IMR-90 (cell line): Measurements from ENCODE around the gene WDFY1. TPM values are rescaled to one million over a fixed set of nuclear protein-coding genes. Genes with fewer than 3 reads are reported as not detected.

Experiments
- ATAC-seq: fragments of 200-7000 bp; cut with Tn5 transposase; 2 replicates; pipeline ENCODE4 v1.9.1; 2020; ENCODE audit warnings: low read depth, mild to moderate bottlenecking, moderate library complexity
- BruUV-seq: library from RNA; stranded (reverse); fragments of 400-500 nt; replicated peaks from 2 replicates; lab custom pipeline; 2021; lab: Mats Ljungman, UMichigan
- CTCF ChIA-PET: fragments of 300-600 bp; formaldehyde crosslinking; extraction: SDS; loops from one replicate; lab custom pipeline; 2021; ENCODE audit warnings: antibody characterized with exemption; lab: Yijun Ruan, JAX
- POLR2A ChIA-PET: fragments of 300-600 bp; sonication (Branson Sonifier 250); formaldehyde crosslinking; loops from one replicate; lab custom pipeline; 2022; ENCODE audit warnings: antibody characterized with exemption; ENCODE audit not compliant: unreplicated experiment; lab: Charles Lee
- DNase-seq: peaks from one replicate; pipeline ENCODE4 v3.0.0; 2013
- H2AFZ ChIP-seq: replicated peaks from 2 replicates; pipeline ENCODE3; 2013; ENCODE audit warnings: low read length, mild to moderate bottlenecking; ENCODE audit not compliant: poor library complexity
- H2AK5ac ChIP-seq: 2 replicates; pipeline ENCODE4 v1.6.1; 2013; ENCODE audit warnings: low read depth, low read length, inconsistent platforms
- H2AK9ac ChIP-seq: replicated peaks from 2 replicates; pipeline ENCODE3; 2013; ENCODE audit warnings: mild to moderate bottlenecking, low read depth, low read length, moderate library complexity; ENCODE audit not compliant: poor library complexity
- H2BK120ac ChIP-seq: 2 replicates; pipeline ENCODE4 v1.6.1; 2013; ENCODE audit warnings: low read depth, low read length, inconsistent platforms
- H2BK15ac ChIP-seq: 3 replicates; pipeline ENCODE4 v1.6.1; 2013; ENCODE audit warnings: low read depth, low read length, inconsistent platforms
- H2BK20ac ChIP-seq: 2 replicates; pipeline ENCODE4 v1.6.1; 2013; ENCODE audit warnings: low read depth, mild to moderate bottlenecking, inconsistent platforms, low read length, moderate library complexity
- H2BK5ac ChIP-seq: 2 replicates; pipeline ENCODE4 v1.6.1; 2013; ENCODE audit warnings: mild to moderate bottlenecking, low read depth, low read length, inconsistent platforms; ENCODE audit not compliant: poor library complexity, severe bottlenecking
- H3K14ac ChIP-seq: replicated peaks from 2 replicates; pipeline ENCODE4 v1.6.1; 2013; ENCODE audit warnings: low read depth, low read length, inconsistent platforms
- H3K18ac ChIP-seq: 2 replicates; pipeline ENCODE4 v1.6.1; 2013; ENCODE audit warnings: low read depth, low read length, control low read depth
- H3K23ac ChIP-seq: 2 replicates; pipeline ENCODE4 v1.6.1; 2013; ENCODE audit warnings: low read depth, low read length, inconsistent platforms
- H3K27ac ChIP-seq: 2 replicates; pipeline ENCODE4 v1.5.1; 2013; ENCODE audit warnings: mild to moderate bottlenecking, control low read depth, low read length; ENCODE audit not compliant: insufficient read depth
- H3K27me3 ChIP-seq: 2 replicates; pipeline ENCODE4 v1.6.1; 2013; ENCODE audit warnings: low read length; ENCODE audit not compliant: control insufficient read depth, insufficient read depth
- H3K36me3 ChIP-seq: 2 replicates; pipeline ENCODE4 v1.6.1; 2013; ENCODE audit warnings: low read length, mixed read lengths; ENCODE audit not compliant: control insufficient read depth, insufficient read depth
- H3K4ac ChIP-seq: 2 replicates; pipeline ENCODE4 v1.6.1; 2013; ENCODE audit warnings: low read depth, low read length, inconsistent platforms
- H3K4me1 ChIP-seq: 2 replicates; pipeline ENCODE4 v1.6.1; 2013; ENCODE audit warnings: low read length, mixed read lengths; ENCODE audit not compliant: control insufficient read depth, insufficient read depth
- H3K4me2 ChIP-seq: 2 replicates; pipeline ENCODE4 v1.6.1; 2013; ENCODE audit warnings: low read depth, mild to moderate bottlenecking, control low read depth, low read length, moderate library complexity
- H3K4me3 ChIP-seq: 2 replicates; pipeline ENCODE4 v1.5.1; 2013; ENCODE audit warnings: low read depth, mild to moderate bottlenecking, control low read depth, low read length, moderate library complexity; ENCODE audit not compliant: insufficient read depth
- H3K56ac ChIP-seq: 2 replicates; pipeline ENCODE4 v1.6.1; 2013; ENCODE audit warnings: low read length, inconsistent platforms; ENCODE audit not compliant: insufficient read depth; ENCODE audit errors: extremely low read depth
- H3K79me1 ChIP-seq, 2 experiments: 2 replicates each; pipeline ENCODE4 v1.6.1; 2013; ENCODE audit warnings: low read length in 2 of 2, inconsistent platforms in 1 of 2, low read depth in 1 of 2
- H3K9ac ChIP-seq: 2 replicates; pipeline ENCODE4 v1.6.1; 2013; ENCODE audit warnings: low read depth, low read length, control low read depth
- H3K9me1 ChIP-seq: 2 replicates; pipeline ENCODE4 v1.6.1; 2013; ENCODE audit warnings: low read length, inconsistent platforms; ENCODE audit not compliant: insufficient read depth
- H3K9me3 ChIP-seq: 2 replicates; pipeline ENCODE4 v1.6.1; 2013; ENCODE audit warnings: low read length; ENCODE audit not compliant: control insufficient read depth, insufficient read depth
- H4K20me1 ChIP-seq: 2 replicates; pipeline ENCODE4 v1.6.1; 2013; ENCODE audit warnings: low read length, inconsistent platforms; ENCODE audit not compliant: insufficient read depth
- H4K5ac ChIP-seq: 2 replicates; pipeline ENCODE4 v1.6.1; 2013; ENCODE audit warnings: mild to moderate bottlenecking, low read depth, low read length, control low read depth
- H4K8ac ChIP-seq, 2 experiments: 2 replicates each; pipeline ENCODE4 v1.6.1; 2013; ENCODE audit warnings: low read depth in 2 of 2, low read length in 2 of 2, control low read depth in 1 of 2, inconsistent platforms in 1 of 2
- H4K91ac ChIP-seq: 2 replicates; pipeline ENCODE4 v1.6.1; 2013; ENCODE audit warnings: low read depth, low read length, inconsistent platforms; ENCODE audit not compliant: insufficient read depth
- BHLHE40 ChIP-seq: fragments of 150-350 bp; IDR thresholded peaks from 2 replicates; pipeline ENCODE4 v1.6.1; 2016; ENCODE audit warnings: mild to moderate bottlenecking, low read depth, low read length
- CEBPB ChIP-seq: IDR thresholded peaks from 2 replicates; pipeline ENCODE4 v1.6.1; 2012; ENCODE audit warnings: low read depth, low read length, improper control_type of control experiment
- CHD1 ChIP-seq: IDR thresholded peaks from 2 replicates; pipeline ENCODE4 v1.6.1; 2012; ENCODE audit warnings: low read depth, low read length, improper control_type of control experiment
- FOS ChIP-seq: fragments of 150-350 bp; IDR thresholded peaks from 2 replicates; pipeline ENCODE4 v1.6.1; 2016; ENCODE audit warnings: low read depth, low read length
- MAFK ChIP-seq: IDR thresholded peaks from 2 replicates; pipeline ENCODE4 v1.6.1; 2012; ENCODE audit warnings: low read depth, low read length, improper control_type of control experiment
- MAZ ChIP-seq: IDR thresholded peaks from 2 replicates; pipeline ENCODE4 v1.6.1; 2012; ENCODE audit warnings: low read depth, mild to moderate bottlenecking, low read length, improper control_type of control experiment, moderate library complexity, borderline replicate concordance
- MXI1 ChIP-seq: IDR thresholded peaks from 2 replicates; pipeline ENCODE4 v1.6.1; 2012; ENCODE audit warnings: low read depth, mild to moderate bottlenecking, low read length, moderate library complexity, borderline replicate concordance
- NFE2L2 ChIP-seq: fragments of 150-350 bp; IDR thresholded peaks from 2 replicates; pipeline ENCODE4 v1.6.1; 2016; ENCODE audit warnings: low read depth, mild to moderate bottlenecking, low read length
- POLR2A ChIP-seq: IDR thresholded peaks from 2 replicates; pipeline ENCODE4 v1.6.1; 2012; ENCODE audit warnings: mild to moderate bottlenecking, low read depth, low read length
- RAD21 ChIP-seq: IDR thresholded peaks from 2 replicates; pipeline ENCODE4 v1.6.1; 2012; ENCODE audit warnings: low read length, improper control_type of control experiment
- RFX5 ChIP-seq: IDR thresholded peaks from 2 replicates; pipeline ENCODE4 v1.8.0; 2012; ENCODE audit warnings: low read depth, mild to moderate bottlenecking, low read length, moderate library complexity
- SMC3 ChIP-seq: fragments of 150-350 bp; IDR thresholded peaks from 2 replicates; pipeline ENCODE4 v1.6.1; 2016; ENCODE audit warnings: low read depth, mild to moderate bottlenecking, antibody characterized with exemption, low read length, moderate library complexity
- WGBS, 2 experiments: methylation state at CpG; one replicate each; pipeline versions ENCODE4 v1.1.5 to v1.1.7; 2013; ENCODE audit warnings: missing lambda C conversion rate in 2 of 2; ENCODE audit not compliant: insufficient read length in 1 of 2; ENCODE audit errors: extremely low coverage in 2 of 2; 5-methylcytosine and 5-hydroxymethylcytosine counted together
- dilution Hi-C: fragments of 300-500 bp; cut with HindIII; formaldehyde crosslinking; loops from one replicate; pipeline ENCODE4 v1.14.3; 2018; ENCODE audit warnings: low sequenced_read_pairs; ENCODE audit not compliant: unreplicated experiment
- in situ Hi-C: fragments of 300-500 bp; cut with MboI; formaldehyde crosslinking; loops from 3 replicates; pipeline ENCODE4 v1.14.3; 2019; ENCODE audit warnings: low sequenced_read_pairs, inconsistent platforms, mixed read lengths
- intact Hi-C: fragments of 100-400 bp; cut with micrococcal nuclease; formaldehyde crosslinking; loops from 2 replicates; pipeline ENCODE4 v1.10.0; 2022
- polyA plus RNA-seq, 3 experiments: library from polyadenylated mRNA; depleted of rRNA; stranded (reverse); fragments of >200 nt; gene quantifications; 2 replicates each; pipeline ENCODE4 v1.2.3, GENCODE V29; 2012; ENCODE audit warnings: low replicate concordance in 1 of 3
- total RNA-seq: library from RNA; depleted of rRNA; stranded (reverse); fragments of >200 nt; gene quantifications from 2 replicates; pipeline ENCODE4 v1.2.3, GENCODE V29; 2012
- TF ChIP-seq, protein P1 (sequence below): fragments of 150-350 bp; IDR thresholded peaks from 2 replicates; pipeline ENCODE4 v1.6.1; 2017; ENCODE audit warnings: mild to moderate bottlenecking, antibody characterized with exemption, low read length, low read depth
- TF ChIP-seq, protein P2 (sequence below): fragments of 150-350 bp; IDR thresholded peaks from 2 replicates; pipeline ENCODE4 v1.6.1; 2016; ENCODE audit warnings: low read depth, mild to moderate bottlenecking, low read length, moderate library complexity, borderline replicate concordance
- TF ChIP-seq, protein P3 (sequence below): conservative IDR thresholded peaks from 2 replicates; pipeline ENCODE4 v1.5.1; 2012; ENCODE audit warnings: mild to moderate bottlenecking, low read depth, low read length, improper control_type of control experiment

WDFY1 gene
- total and polyA plus RNA-seq, 2 of the 4 experiments (the other 2 are of a cell fraction) = 35.6 to 93.6 TPM

DNA sequence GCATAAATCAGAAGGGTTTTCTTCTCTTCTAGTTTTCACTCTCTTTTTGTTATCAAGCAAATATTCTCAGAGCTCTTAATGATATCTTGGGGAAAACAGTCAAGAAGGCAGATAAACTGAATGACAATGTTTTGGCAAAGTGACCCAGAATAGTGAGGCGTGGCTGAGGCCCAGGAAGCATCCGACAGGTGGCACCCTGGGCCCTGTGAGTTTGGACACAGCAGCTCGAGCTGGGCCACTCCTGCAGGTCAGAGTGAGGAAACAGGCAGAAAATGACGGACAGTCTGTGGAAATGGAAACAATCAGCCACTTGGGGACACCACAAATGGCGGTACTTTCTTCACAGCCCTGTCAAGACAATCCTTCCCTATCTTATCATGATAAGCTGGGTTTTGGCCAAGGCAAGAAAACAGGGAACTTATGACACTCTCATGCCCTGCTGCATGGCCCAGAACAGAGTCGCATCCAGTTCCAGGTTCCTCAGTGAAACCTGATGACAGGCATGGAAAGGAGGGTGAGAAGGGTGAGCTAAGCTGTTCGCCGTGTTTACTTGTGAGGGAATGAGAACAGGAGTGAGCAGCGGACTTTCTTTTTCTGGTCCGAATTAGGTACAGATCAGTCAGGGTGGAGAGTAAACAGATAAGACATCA is 44.2 kb upstream of the WDFY1 start:
- peaks cover 7% of the 10 kb centered on the region; the same call in 1 of the 2 replicates for H3K4me1 ChIP-seq
- no peak overlapping the region for H2AK9ac ChIP-seq
- H2AK5ac ChIP-seq = no peak overlapping the region
- no peaks in the 10 kb centered on the region for H3K79me1 ChIP-seq
- no peak overlapping the region for H3K4ac ChIP-seq
- dilution Hi-C loops = no loop called here
- no peak overlapping the region for H2AFZ ChIP-seq
- no peak overlapping the region for H2BK5ac ChIP-seq
- H3K9ac ChIP-seq = no peak overlapping the region
- BruUV-seq = no TSS peak
- TF ChIP-seq MAZ (no peak), MXI1 (no peak), FOS (no peak), BHLHE40 (no peak), MAFK (no peak), CEBPB (no peak), CHD1 (no peak), RAD21 (no peak), NFE2L2 (no peak), POLR2A (no peak), RFX5 (no peak), SMC3 (no peak)
- TF ChIP-seq, protein P1, sequence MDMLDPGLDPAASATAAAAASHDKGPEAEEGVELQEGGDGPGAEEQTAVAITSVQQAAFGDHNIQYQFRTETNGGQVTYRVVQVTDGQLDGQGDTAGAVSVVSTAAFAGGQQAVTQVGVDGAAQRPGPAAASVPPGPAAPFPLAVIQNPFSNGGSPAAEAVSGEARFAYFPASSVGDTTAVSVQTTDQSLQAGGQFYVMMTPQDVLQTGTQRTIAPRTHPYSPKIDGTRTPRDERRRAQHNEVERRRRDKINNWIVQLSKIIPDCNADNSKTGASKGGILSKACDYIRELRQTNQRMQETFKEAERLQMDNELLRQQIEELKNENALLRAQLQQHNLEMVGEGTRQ = no peak
- TF ChIP-seq, protein P2, sequence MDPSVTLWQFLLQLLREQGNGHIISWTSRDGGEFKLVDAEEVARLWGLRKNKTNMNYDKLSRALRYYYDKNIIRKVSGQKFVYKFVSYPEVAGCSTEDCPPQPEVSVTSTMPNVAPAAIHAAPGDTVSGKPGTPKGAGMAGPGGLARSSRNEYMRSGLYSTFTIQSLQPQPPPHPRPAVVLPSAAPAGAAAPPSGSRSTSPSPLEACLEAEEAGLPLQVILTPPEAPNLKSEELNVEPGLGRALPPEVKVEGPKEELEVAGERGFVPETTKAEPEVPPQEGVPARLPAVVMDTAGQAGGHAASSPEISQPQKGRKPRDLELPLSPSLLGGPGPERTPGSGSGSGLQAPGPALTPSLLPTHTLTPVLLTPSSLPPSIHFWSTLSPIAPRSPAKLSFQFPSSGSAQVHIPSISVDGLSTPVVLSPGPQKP = no peak
- TF ChIP-seq, protein P3, sequence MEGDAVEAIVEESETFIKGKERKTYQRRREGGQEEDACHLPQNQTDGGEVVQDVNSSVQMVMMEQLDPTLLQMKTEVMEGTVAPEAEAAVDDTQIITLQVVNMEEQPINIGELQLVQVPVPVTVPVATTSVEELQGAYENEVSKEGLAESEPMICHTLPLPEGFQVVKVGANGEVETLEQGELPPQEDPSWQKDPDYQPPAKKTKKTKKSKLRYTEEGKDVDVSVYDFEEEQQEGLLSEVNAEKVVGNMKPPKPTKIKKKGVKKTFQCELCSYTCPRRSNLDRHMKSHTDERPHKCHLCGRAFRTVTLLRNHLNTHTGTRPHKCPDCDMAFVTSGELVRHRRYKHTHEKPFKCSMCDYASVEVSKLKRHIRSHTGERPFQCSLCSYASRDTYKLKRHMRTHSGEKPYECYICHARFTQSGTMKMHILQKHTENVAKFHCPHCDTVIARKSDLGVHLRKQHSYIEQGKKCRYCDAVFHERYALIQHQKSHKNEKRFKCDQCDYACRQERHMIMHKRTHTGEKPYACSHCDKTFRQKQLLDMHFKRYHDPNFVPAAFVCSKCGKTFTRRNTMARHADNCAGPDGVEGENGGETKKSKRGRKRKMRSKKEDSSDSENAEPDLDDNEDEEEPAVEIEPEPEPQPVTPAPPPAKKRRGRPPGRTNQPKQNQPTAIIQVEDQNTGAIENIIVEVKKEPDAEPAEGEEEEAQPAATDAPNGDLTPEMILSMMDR = no peak
- H4K5ac ChIP-seq = no peak overlapping the region
- no peak overlapping the region for H3K18ac ChIP-seq
- 87% methylated on average over 6 of the region's 10 CpGs; no CpG with 5 or more reads in 1 of the 2 experiments for WGBS, 2 experiments
- no peak overlapping the region for H4K91ac ChIP-seq
- no peak overlapping the region for H2BK20ac ChIP-seq
- H3K27ac ChIP-seq = no peak overlapping the region
- no peak overlapping the region for H2BK15ac ChIP-seq
- H3K56ac ChIP-seq = no peak overlapping the region
- H3K4me2 ChIP-seq = no peak overlapping the region
- no peaks in the 10 kb centered on the region for H3K27me3 ChIP-seq
- H4K8ac ChIP-seq = no peak overlapping the region
- no peak overlapping the region for H3K4me3 ChIP-seq
- no peak for DNase-seq
- ChIA-PET CTCF (interaction anchor here (1.1 to 1.6 kb wide), 2 partner anchors 19 to 64 kb away, joined by 4 read pairs; no protein-coding TSS in a partner anchor), POLR2A (no interaction called here)
- H3K9me3 ChIP-seq = no peaks in the 10 kb centered on the region
- no peak overlapping the region for H2BK120ac ChIP-seq
- intact Hi-C loops = no loop called here
- peaks cover 14% of the 10 kb centered on the region for H3K36me3 ChIP-seq
- no peak overlapping the region for H3K23ac ChIP-seq
- H3K14ac ChIP-seq = no peak overlapping the region
- in situ Hi-C loops = loop anchor here (10.0 kb wide), 1 partner anchor 655 kb away; no protein-coding TSS in a partner anchor
- no peaks in the 10 kb centered on the region; the same call in 1 of the 2 replicates for H3K9me1 ChIP-seq
- no peaks in the 10 kb centered on the region for H4K20me1 ChIP-seq
- ATAC-seq = no peak
